Neural cell (in vitro differentiated cells): ENCODE measurements around the gene TMEM44. TPM values are rescaled to one million over a fixed set of nuclear protein-coding genes. Genes with fewer than 3 reads are reported as not detected.

Source experiments
- H2AFZ ChIP-seq: fragments of 200-600, 300-800 bp; sonication (generic), shearing (Covaris generic); 2 replicates; pipeline ENCODE4 v1.6.0; 2014; ENCODE audit warnings: low read depth, mild to moderate bottlenecking, antibody characterized with exemption, low read length, moderate library complexity
- H3F3A ChIP-seq: fragments of 200-600 bp; shearing (Covaris generic); 2 replicates; pipeline ENCODE4 v1.6.1; 2016; ENCODE audit warnings: mild to moderate bottlenecking, moderate library complexity, mixed read lengths, antibody characterized with exemption, low read length; ENCODE audit not compliant: insufficient read depth, poor library complexity, severe bottlenecking
- H3K27ac ChIP-seq: fragments of 200-600, 300-800 bp; sonication (generic), shearing (Covaris generic); 2 replicates; pipeline ENCODE4 v1.5.1; 2014; ENCODE audit warnings: mild to moderate bottlenecking, low read length, moderate library complexity
- H3K27me3 ChIP-seq: fragments of 300-800, 200-600 bp; sonication (generic), shearing (Covaris generic); 2 replicates; pipeline ENCODE4 v1.6.0; 2014; ENCODE audit warnings: mild to moderate bottlenecking, low read depth, low read length, moderate library complexity; ENCODE audit not compliant: insufficient read depth
- H3K36me3 ChIP-seq: fragments of 300-800, 200-600 bp; sonication (generic), shearing (Covaris generic); 2 replicates; pipeline ENCODE4 v1.5.1; 2014; ENCODE audit warnings: mild to moderate bottlenecking, antibody characterized with exemption, low read length, moderate library complexity; ENCODE audit not compliant: insufficient read depth
- H3K4me2 ChIP-seq: fragments of 300-800, 200-600 bp; sonication (generic), shearing (Covaris generic); 2 replicates; pipeline ENCODE4 v1.6.0; 2014; ENCODE audit warnings: mild to moderate bottlenecking, low read length
- H3K4me3 ChIP-seq: fragments of 300-800, 200-600 bp; sonication (generic), shearing (Covaris generic); 2 replicates; pipeline ENCODE4 v1.5.1; 2014; ENCODE audit warnings: mild to moderate bottlenecking, low read length, moderate library complexity
- H3K79me2 ChIP-seq: fragments of 200-600 bp; shearing (Covaris generic); replicated peaks from 2 replicates; pipeline ENCODE4 v1.6.0; 2014; ENCODE audit warnings: mild to moderate bottlenecking, low read length, moderate library complexity; ENCODE audit not compliant: insufficient read depth
- H3K9ac ChIP-seq: fragments of 300-800, 200-600 bp; sonication (generic), shearing (Covaris generic); 2 replicates; pipeline ENCODE4 v1.6.1; 2016; ENCODE audit warnings: mild to moderate bottlenecking, low read length, mixed read lengths
- H3K9me2 ChIP-seq: fragments of 200-600 bp; shearing (Covaris generic); 2 replicates; pipeline ENCODE4 v1.6.1; 2016; ENCODE audit warnings: mild to moderate bottlenecking, low read length, mixed read lengths; ENCODE audit not compliant: insufficient read depth
- H3K9me3 ChIP-seq: fragments of 200-600, 300-800 bp; sonication (generic), shearing (Covaris generic); 2 replicates; pipeline ENCODE4 v1.6.1; 2016; ENCODE audit warnings: mild to moderate bottlenecking, mixed run types, low read length, moderate library complexity, mixed read lengths
- H4K20me1 ChIP-seq: fragments of 200-600 bp; shearing (Covaris generic); 2 replicates; pipeline ENCODE4 v1.6.1; 2016; ENCODE audit warnings: mild to moderate bottlenecking, mixed run types; ENCODE audit not compliant: insufficient read depth
- EP300 ChIP-seq: fragments of 450-650 bp; conservative IDR thresholded peaks from 2 replicates; pipeline ENCODE4 v1.6.1; 2014; ENCODE audit warnings: antibody characterized with exemption, mild to moderate bottlenecking, moderate library complexity; ENCODE audit not compliant: poor library complexity, severe bottlenecking
- EZH2 ChIP-seq: fragments of 200-600, 300-800 bp; shearing (Covaris generic), sonication (generic); IDR thresholded peaks from 2 replicates; pipeline ENCODE4 v1.6.1; 2014; ENCODE audit warnings: antibody characterized with exemption, low read length, borderline replicate concordance, mild to moderate bottlenecking; ENCODE audit not compliant: insufficient read depth, poor library complexity, severe bottlenecking
- MXI1 ChIP-seq: fragments of 450-650 bp; conservative IDR thresholded peaks from 2 replicates; pipeline ENCODE4 v1.6.1; 2014; ENCODE audit warnings: antibody characterized with exemption, mild to moderate bottlenecking; ENCODE audit not compliant: poor library complexity, severe bottlenecking
- POLR2AphosphoS5 ChIP-seq: IDR thresholded peaks from 2 replicates; pipeline ENCODE4 v1.6.1; 2012
- RAD21 ChIP-seq: fragments of 450-650 bp; conservative IDR thresholded peaks from 2 replicates; pipeline ENCODE4 v1.6.1; 2014; ENCODE audit warnings: antibody characterized with exemption, mild to moderate bottlenecking, moderate library complexity
- SMC3 ChIP-seq: fragments of 450-650 bp; conservative IDR thresholded peaks from 2 replicates; pipeline ENCODE4 v1.6.1; 2014; ENCODE audit warnings: antibody characterized with exemption, mild to moderate bottlenecking, moderate library complexity; ENCODE audit not compliant: poor library complexity
- TAF1 ChIP-seq: IDR thresholded peaks from 2 replicates; pipeline ENCODE4 v1.6.1; 2012; ENCODE audit warnings: low read depth
- polyA plus RNA-seq: library from polyadenylated mRNA; depleted of rRNA; stranded (reverse); fragments of >200 nt; gene quantifications from 2 replicates; pipeline ENCODE4 v1.2.3, GENCODE V29; 2014
- TF ChIP-seq, protein P1 (sequence below): fragments of 450-650 bp; IDR thresholded peaks from 2 replicates; pipeline ENCODE4 v1.5.1; 2014; ENCODE audit warnings: antibody characterized with exemption, mild to moderate bottlenecking, moderate library complexity; ENCODE audit not compliant: poor library complexity, severe bottlenecking
- TF ChIP-seq, protein P2 (sequence below): IDR thresholded peaks from 2 replicates; pipeline ENCODE4 v1.6.1; 2012; ENCODE audit warnings: borderline replicate concordance

Gene TMEM44
- polyA plus RNA-seq, 1 donor from 2014 or later: 40.6 TPM

DNA sequence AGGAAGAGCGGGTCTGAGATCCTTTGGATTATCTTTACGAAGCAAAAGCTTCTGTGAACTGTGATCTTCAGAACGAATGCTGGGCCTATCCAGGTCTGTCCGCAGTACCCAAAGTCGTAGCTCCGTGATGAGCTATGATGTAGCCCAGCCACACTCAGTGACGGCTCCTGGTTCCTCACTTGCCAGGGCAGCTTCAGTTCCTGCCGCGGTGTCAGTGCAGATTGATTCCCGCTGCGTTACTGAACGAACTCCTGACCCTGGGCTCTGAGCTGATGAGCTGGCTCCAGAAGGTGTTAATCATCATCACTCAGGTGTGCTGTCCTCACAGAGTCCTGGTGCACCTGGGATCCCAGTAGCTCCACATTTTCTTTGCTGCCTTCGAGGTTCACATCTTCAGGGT, 45.0 kb downstream of the TMEM44 start:
- no peak overlapping the region for H2AFZ ChIP-seq
- no peak overlapping the region for H3K9ac ChIP-seq
- no peak overlapping the region for H3K4me2 ChIP-seq
- no peaks in the 10 kb centered on the region for H3K79me2 ChIP-seq
- no peaks in the 10 kb centered on the region for H3F3A ChIP-seq
- TF ChIP-seq, protein P1, sequence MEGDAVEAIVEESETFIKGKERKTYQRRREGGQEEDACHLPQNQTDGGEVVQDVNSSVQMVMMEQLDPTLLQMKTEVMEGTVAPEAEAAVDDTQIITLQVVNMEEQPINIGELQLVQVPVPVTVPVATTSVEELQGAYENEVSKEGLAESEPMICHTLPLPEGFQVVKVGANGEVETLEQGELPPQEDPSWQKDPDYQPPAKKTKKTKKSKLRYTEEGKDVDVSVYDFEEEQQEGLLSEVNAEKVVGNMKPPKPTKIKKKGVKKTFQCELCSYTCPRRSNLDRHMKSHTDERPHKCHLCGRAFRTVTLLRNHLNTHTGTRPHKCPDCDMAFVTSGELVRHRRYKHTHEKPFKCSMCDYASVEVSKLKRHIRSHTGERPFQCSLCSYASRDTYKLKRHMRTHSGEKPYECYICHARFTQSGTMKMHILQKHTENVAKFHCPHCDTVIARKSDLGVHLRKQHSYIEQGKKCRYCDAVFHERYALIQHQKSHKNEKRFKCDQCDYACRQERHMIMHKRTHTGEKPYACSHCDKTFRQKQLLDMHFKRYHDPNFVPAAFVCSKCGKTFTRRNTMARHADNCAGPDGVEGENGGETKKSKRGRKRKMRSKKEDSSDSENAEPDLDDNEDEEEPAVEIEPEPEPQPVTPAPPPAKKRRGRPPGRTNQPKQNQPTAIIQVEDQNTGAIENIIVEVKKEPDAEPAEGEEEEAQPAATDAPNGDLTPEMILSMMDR: no peak
- TF ChIP-seq RAD21 (no peak), TAF1 (no peak), SMC3 (no peak)
- no peak overlapping the region for H3K4me3 ChIP-seq
- no peaks in the 10 kb centered on the region for H3K27me3 ChIP-seq
- no peaks in the 10 kb centered on the region for H3K36me3 ChIP-seq
- H4K20me1 ChIP-seq: no peaks in the 10 kb centered on the region
- no peaks in the 10 kb centered on the region for H3K9me2 ChIP-seq
- H3K27ac ChIP-seq: no peak overlapping the region
- H3K9me3 ChIP-seq: no peaks in the 10 kb centered on the region

DNA sequence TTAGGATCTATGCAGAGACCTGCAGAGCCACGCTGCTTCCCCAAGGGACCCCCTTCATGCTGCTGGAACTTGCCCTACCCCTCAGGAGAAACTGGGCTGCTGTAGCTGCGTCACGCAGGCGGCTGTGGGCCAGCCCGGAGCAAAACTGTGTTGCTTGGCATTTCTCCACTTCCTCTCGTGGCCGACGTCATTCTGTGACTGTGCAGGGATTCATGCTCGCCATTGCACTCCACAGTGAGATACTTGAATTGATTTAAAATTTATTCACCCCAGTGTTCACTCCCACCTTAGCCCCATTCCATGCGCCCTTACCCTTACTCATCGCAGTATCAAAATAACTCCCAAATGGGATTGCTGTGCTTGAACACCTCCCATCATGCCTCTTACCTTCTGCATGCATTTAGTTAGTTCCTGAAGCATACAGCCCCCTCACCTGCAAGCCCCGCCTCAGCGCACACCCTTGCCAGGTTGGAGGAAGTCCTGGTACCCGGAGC, 45.7 kb downstream of the TMEM44 start:
- no peaks in the 10 kb centered on the region for H3K9me2 ChIP-seq
- H3K27ac ChIP-seq: no peak overlapping the region
- H3K79me2 ChIP-seq: no peaks in the 10 kb centered on the region
- H3F3A ChIP-seq: no peaks in the 10 kb centered on the region
- no peaks in the 10 kb centered on the region for H3K36me3 ChIP-seq
- TF ChIP-seq, protein P2, sequence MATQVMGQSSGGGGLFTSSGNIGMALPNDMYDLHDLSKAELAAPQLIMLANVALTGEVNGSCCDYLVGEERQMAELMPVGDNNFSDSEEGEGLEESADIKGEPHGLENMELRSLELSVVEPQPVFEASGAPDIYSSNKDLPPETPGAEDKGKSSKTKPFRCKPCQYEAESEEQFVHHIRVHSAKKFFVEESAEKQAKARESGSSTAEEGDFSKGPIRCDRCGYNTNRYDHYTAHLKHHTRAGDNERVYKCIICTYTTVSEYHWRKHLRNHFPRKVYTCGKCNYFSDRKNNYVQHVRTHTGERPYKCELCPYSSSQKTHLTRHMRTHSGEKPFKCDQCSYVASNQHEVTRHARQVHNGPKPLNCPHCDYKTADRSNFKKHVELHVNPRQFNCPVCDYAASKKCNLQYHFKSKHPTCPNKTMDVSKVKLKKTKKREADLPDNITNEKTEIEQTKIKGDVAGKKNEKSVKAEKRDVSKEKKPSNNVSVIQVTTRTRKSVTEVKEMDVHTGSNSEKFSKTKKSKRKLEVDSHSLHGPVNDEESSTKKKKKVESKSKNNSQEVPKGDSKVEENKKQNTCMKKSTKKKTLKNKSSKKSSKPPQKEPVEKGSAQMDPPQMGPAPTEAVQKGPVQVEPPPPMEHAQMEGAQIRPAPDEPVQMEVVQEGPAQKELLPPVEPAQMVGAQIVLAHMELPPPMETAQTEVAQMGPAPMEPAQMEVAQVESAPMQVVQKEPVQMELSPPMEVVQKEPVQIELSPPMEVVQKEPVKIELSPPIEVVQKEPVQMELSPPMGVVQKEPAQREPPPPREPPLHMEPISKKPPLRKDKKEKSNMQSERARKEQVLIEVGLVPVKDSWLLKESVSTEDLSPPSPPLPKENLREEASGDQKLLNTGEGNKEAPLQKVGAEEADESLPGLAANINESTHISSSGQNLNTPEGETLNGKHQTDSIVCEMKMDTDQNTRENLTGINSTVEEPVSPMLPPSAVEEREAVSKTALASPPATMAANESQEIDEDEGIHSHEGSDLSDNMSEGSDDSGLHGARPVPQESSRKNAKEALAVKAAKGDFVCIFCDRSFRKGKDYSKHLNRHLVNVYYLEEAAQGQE: no peak
- TF ChIP-seq SMC3 (no peak), TAF1 (no peak), POLR2AphosphoS5 (no peak), RAD21 (no peak)
- H3K4me3 ChIP-seq: no peak overlapping the region
- H3K27me3 ChIP-seq: no peaks in the 10 kb centered on the region
- no peaks in the 10 kb centered on the region for H4K20me1 ChIP-seq
- H3K4me2 ChIP-seq: no peak overlapping the region
- H2AFZ ChIP-seq: no peak overlapping the region
- H3K9ac ChIP-seq: no peak overlapping the region
- no peaks in the 10 kb centered on the region for H3K9me3 ChIP-seq

DNA sequence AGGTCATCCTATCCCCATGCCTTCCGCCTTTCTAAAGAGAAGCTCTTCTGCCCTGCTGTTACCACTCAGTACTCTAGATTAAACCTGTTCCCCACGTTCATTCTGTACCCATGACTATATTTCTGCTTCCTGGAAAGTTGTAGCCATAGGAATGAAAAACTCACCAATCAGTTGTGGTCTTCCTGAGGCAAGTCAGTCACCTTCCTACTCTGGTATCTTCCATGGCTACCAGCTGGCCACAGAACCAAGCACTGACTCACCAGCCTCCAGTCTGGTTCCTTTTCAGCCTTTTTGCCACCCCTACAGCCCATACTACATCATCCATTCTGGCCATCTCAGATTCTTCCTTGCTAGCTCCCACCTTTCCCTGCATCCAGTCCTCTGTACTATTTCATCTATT, 46.4 kb downstream of the TMEM44 start:
- TF ChIP-seq, protein P1: no peak
- TF ChIP-seq, protein P2: no peak
- TF ChIP-seq MXI1: no peak
- no peak for TF ChIP-seq RAD21
- no peak for TF ChIP-seq TAF1
- TF ChIP-seq SMC3: no peak
- TF ChIP-seq EZH2: no peak
- TF ChIP-seq EP300: no peak
- no peak for TF ChIP-seq POLR2AphosphoS5
- Histone ChIP-seq H4K20me1 (no peaks in the 10 kb centered on the region), H3K36me3 (no peaks in the 10 kb centered on the region), H3K79me2 (no peaks in the 10 kb centered on the region), H3K4me3 (no peak overlapping the region), H3K9ac (no peak overlapping the region), H3K9me2 (no peaks in the 10 kb centered on the region), H3F3A (no peaks in the 10 kb centered on the region), H3K27ac (no peak overlapping the region), H3K9me3 (no peaks in the 10 kb centered on the region), H3K4me2 (no peak overlapping the region), H2AFZ (no peak overlapping the region), H3K27me3 (no peaks in the 10 kb centered on the region)
